COR-L47 (cell line): ENCODE data around the gene MMP14.
A peak's percentile ranks its signal among the peaks of the same experiment; 100 is the strongest.

Experiments used
- DNase-seq: peaks from one replicate; lab custom pipeline; 2025; lab: John Stamatoyannopoulos, UW

The MMP14 gene

GRCh38 chr14:22884738-22885523 is 48.5 kb downstream of the MMP14 start:
- DNase-seq, result no peak

GRCh38 chr14:22885975-22886374 is 49.6 kb downstream of the MMP14 start:
- DNase-seq, result no peak

- DNase-seq, result peak; percentile 80
Observed at GRCh38 chr14:22886500-22887259, 50.3 kb downstream of the MMP14 start.

- peak; percentile 86 for DNase-seq
Observed at GRCh38 chr14:22887260-22887989, 51.0 kb downstream of the MMP14 start.

- DNase-seq, result no peak
Observed at GRCh38 chr14:22887990-22888378, 51.6 kb downstream of the MMP14 start.

GRCh38 chr14:22888662-22889061 is 52.3 kb downstream of the MMP14 start:
- no peak for DNase-seq

- no peak for DNase-seq
Observed at GRCh38 chr14:22890416-22890815, 54.0 kb downstream of the MMP14 start.

- no peak for DNase-seq
Observed at GRCh38 chr14:22892488-22892887, 56.1 kb downstream of the MMP14 start.

- DNase-seq, result no peak
Observed at GRCh38 chr14:22893706-22894105, 57.3 kb downstream of the MMP14 start.

- DNase-seq, result no peak
Observed at GRCh38 chr14:22895402-22895801, 59.0 kb downstream of the MMP14 start.

- DNase-seq, result no peak
Observed at GRCh38 chr14:22896356-22896755, 60.0 kb downstream of the MMP14 start.

- DNase-seq, result no peak
Observed at GRCh38 chr14:22896760-22897159, 60.4 kb downstream of the MMP14 start.

GRCh38 chr14:22897357-22897756 is 61.0 kb downstream of the MMP14 start:
- DNase-seq, result no peak
